SK-N-SH treated with all-trans-retinoic acid at 6 μM for 48 hours (cell line): ENCODE measurements around the gene PRPF8.

Experiments used
- ATAC-seq: fragments of 200-7000 bp; cut with Tn5 transposase; 3 replicates; pipeline ENCODE4 v1.9.1; 2020; ENCODE audit warnings: mild to moderate bottlenecking, moderate library complexity
- ARNTL ChIP-seq: fragments of 450-650 bp; formaldehyde crosslinking; IDR thresholded peaks from 2 replicates; pipeline ENCODE4 v1.5.0; 2020; ENCODE audit warnings: low read depth, mild to moderate bottlenecking, moderate library complexity, borderline replicate concordance
- BACH2 ChIP-seq: fragments of 250-450 bp; sonication (Bioruptor Pico); IDR thresholded peaks from 2 replicates; pipeline ENCODE4 v1.9.0; 2021; ENCODE audit warnings: mild to moderate bottlenecking, borderline replicate concordance
- CREB5 ChIP-seq: fragments of 250-450 bp; sonication (Bioruptor Pico); IDR thresholded peaks from 2 replicates; pipeline ENCODE4 v1.5.1; 2020; ENCODE audit warnings: low read depth, mild to moderate bottlenecking, moderate library complexity
- CSDC2 ChIP-seq: fragments of 250-450 bp; sonication (Bioruptor Pico); IDR thresholded peaks from 2 replicates; pipeline ENCODE4 v1.5.0; 2020; ENCODE audit warnings: mild to moderate bottlenecking, moderate library complexity
- ESRRG ChIP-seq: fragments of 250-450 bp; sonication (Bioruptor Pico); IDR thresholded peaks from 2 replicates; pipeline ENCODE4 v1.6.1; 2021; ENCODE audit warnings: mild to moderate bottlenecking
- GLIS3 ChIP-seq: fragments of 250-450 bp; sonication (Bioruptor Pico); IDR thresholded peaks from 2 replicates; pipeline ENCODE4 v1.5.0; 2020; ENCODE audit warnings: mild to moderate bottlenecking, moderate library complexity
- ISL1 ChIP-seq: fragments of 250-450 bp; sonication (Bioruptor Pico); IDR thresholded peaks from 2 replicates; pipeline ENCODE4 v2.1.2; 2022; ENCODE audit warnings: mild to moderate bottlenecking, moderate library complexity
- OSR1 ChIP-seq: fragments of 250-450 bp; sonication (Bioruptor Pico); IDR thresholded peaks from 2 replicates; pipeline ENCODE4 v1.8.0; 2022; ENCODE audit warnings: moderate library complexity, mild to moderate bottlenecking, inconsistent platforms
- PPARA ChIP-seq: fragments of 250-450 bp; sonication (Bioruptor Pico); IDR thresholded peaks from 2 replicates; pipeline ENCODE4 v1.5.0; 2020; ENCODE audit warnings: mild to moderate bottlenecking, borderline replicate concordance
- RARB ChIP-seq: fragments of 250-450 bp; sonication (Bioruptor Pico); IDR thresholded peaks from 2 replicates; pipeline ENCODE4 v1.8.0; 2021; ENCODE audit warnings: mild to moderate bottlenecking, moderate library complexity
- SNAI2 ChIP-seq: fragments of 250-450 bp; sonication (Bioruptor Pico); IDR thresholded peaks from 2 replicates; pipeline ENCODE4 v1.5.0; 2020; ENCODE audit warnings: mild to moderate bottlenecking, moderate library complexity
- TCF4 ChIP-seq: fragments of 250-450 bp; sonication (Bioruptor Pico); IDR thresholded peaks from 2 replicates; pipeline ENCODE4 v1.8.0; 2021; ENCODE audit warnings: mild to moderate bottlenecking, moderate library complexity, borderline replicate concordance
- TOX ChIP-seq: fragments of 250-450 bp; sonication (Bioruptor Pico); IDR thresholded peaks from 2 replicates; pipeline ENCODE4 v1.8.0; 2021; ENCODE audit warnings: mild to moderate bottlenecking, moderate library complexity, borderline replicate concordance
- TSHZ2 ChIP-seq: fragments of 250-450 bp; sonication (Bioruptor Pico); IDR thresholded peaks from 2 replicates; pipeline ENCODE4 v1.5.0; 2020; ENCODE audit warnings: mild to moderate bottlenecking, moderate library complexity
- ZC3H10 ChIP-seq: fragments of 250-450 bp; sonication (Bioruptor Pico); IDR thresholded peaks from 2 replicates; pipeline ENCODE4 v1.5.1; 2021; ENCODE audit warnings: mild to moderate bottlenecking, moderate library complexity
- ZFP3 ChIP-seq: fragments of 250-450 bp; sonication (Bioruptor Pico); IDR thresholded peaks from 2 replicates; pipeline ENCODE4 v1.5.0; 2020; ENCODE audit warnings: mild to moderate bottlenecking, moderate library complexity
- ZFP30 ChIP-seq: fragments of 450-650 bp; formaldehyde crosslinking; IDR thresholded peaks from 2 replicates; pipeline ENCODE4 v1.5.0; 2022; ENCODE audit warnings: mild to moderate bottlenecking, moderate library complexity
- ZNF565 ChIP-seq: fragments of 450-650 bp; formaldehyde crosslinking; conservative IDR thresholded peaks from 2 replicates; pipeline ENCODE4 v1.5.0; 2020; ENCODE audit warnings: low read depth, mild to moderate bottlenecking, moderate library complexity
- ZNF70 ChIP-seq: fragments of 450-650 bp; formaldehyde crosslinking; IDR thresholded peaks from 2 replicates; pipeline ENCODE4 v1.5.0; 2020; ENCODE audit warnings: mild to moderate bottlenecking, moderate library complexity
- ZNF8 ChIP-seq: fragments of 450-650 bp; formaldehyde crosslinking; IDR thresholded peaks from 2 replicates; pipeline ENCODE4 v1.5.0; 2020; ENCODE audit warnings: mild to moderate bottlenecking, moderate library complexity
- TF ChIP-seq, protein P1 (sequence below): fragments of 250-450 bp; sonication (Bioruptor Pico); IDR thresholded peaks from 2 replicates; pipeline ENCODE4 v1.8.0; 2020; ENCODE audit warnings: mild to moderate bottlenecking, moderate library complexity, borderline replicate concordance
- TF ChIP-seq, protein P2 (sequence below): fragments of 250-450 bp; sonication (Bioruptor Pico); IDR thresholded peaks from 2 replicates; pipeline ENCODE4 v1.5.1; 2021; ENCODE audit warnings: mild to moderate bottlenecking, moderate library complexity

The PRPF8 gene

DNA sequence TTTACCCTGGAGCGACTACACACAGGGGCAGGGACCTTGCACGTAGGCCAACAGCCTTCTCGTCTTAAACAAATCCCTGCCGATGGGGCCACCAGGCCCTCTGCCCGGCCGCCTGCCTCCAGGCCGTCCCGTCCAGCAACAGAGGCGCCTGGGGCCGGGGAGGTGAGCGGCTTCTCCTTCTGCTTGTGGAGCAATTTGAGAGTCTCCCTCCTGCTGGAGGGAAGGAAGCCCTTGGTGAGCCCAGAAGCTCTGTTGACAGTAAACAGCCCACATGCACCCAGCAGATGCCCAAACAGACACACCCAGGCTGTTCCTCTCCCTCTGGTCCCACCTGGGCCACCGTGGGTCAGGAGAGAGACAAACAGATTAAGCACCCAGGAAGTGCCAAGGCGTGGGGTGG is 64.2 kb downstream of the PRPF8 start:
- TF ChIP-seq ESRRG (CRISPR knock-in tag) (no peak), CREB5 (CRISPR knock-in tag) (no peak), ZFP3 (CRISPR knock-in tag) (no peak), SNAI2 (CRISPR knock-in tag) (no peak), ZNF70 (CRISPR knock-in tag) (no peak), TCF4 (no peak), CSDC2 (no peak), ZC3H10 (CRISPR knock-in tag) (no peak), BACH2 (no peak), OSR1 (no peak), RARB (CRISPR knock-in tag) (no peak), PPARA (CRISPR knock-in tag) (no peak), TOX (no peak), TSHZ2 (no peak), ISL1 (CRISPR knock-in tag) (no peak), GLIS3 (CRISPR knock-in tag) (no peak), ZFP30 (CRISPR knock-in tag) (no peak), ZNF565 (CRISPR knock-in tag) (no peak)
- TF ChIP-seq, protein P1, sequence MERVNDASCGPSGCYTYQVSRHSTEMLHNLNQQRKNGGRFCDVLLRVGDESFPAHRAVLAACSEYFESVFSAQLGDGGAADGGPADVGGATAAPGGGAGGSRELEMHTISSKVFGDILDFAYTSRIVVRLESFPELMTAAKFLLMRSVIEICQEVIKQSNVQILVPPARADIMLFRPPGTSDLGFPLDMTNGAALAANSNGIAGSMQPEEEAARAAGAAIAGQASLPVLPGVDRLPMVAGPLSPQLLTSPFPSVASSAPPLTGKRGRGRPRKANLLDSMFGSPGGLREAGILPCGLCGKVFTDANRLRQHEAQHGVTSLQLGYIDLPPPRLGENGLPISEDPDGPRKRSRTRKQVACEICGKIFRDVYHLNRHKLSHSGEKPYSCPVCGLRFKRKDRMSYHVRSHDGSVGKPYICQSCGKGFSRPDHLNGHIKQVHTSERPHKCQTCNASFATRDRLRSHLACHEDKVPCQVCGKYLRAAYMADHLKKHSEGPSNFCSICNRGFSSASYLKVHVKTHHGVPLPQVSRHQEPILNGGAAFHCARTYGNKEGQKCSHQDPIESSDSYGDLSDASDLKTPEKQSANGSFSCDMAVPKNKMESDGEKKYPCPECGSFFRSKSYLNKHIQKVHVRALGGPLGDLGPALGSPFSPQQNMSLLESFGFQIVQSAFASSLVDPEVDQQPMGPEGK (CRISPR knock-in tag): no peak
- no peak for ATAC-seq

GRCh38 chr17:1617620-1618174 is 67.0 kb downstream of the PRPF8 start:
- ATAC-seq: peak; percentile 74
- TF ChIP-seq ZC3H10 (CRISPR knock-in tag) (no peak), ZFP3 (CRISPR knock-in tag) (no peak), CREB5 (CRISPR knock-in tag) (no peak), RARB (CRISPR knock-in tag) (no peak), ZFP30 (CRISPR knock-in tag) (no peak), ARNTL (no peak), ZNF8 (CRISPR knock-in tag) (no peak), TSHZ2 (no peak), ESRRG (CRISPR knock-in tag) (no peak), GLIS3 (CRISPR knock-in tag) (no peak), ZNF70 (CRISPR knock-in tag) (no peak), CSDC2 (no peak), ISL1 (CRISPR knock-in tag) (no peak), BACH2 (no peak), OSR1 (no peak), ZNF565 (CRISPR knock-in tag) (no peak), SNAI2 (CRISPR knock-in tag) (no peak)
- TF ChIP-seq, protein P2, sequence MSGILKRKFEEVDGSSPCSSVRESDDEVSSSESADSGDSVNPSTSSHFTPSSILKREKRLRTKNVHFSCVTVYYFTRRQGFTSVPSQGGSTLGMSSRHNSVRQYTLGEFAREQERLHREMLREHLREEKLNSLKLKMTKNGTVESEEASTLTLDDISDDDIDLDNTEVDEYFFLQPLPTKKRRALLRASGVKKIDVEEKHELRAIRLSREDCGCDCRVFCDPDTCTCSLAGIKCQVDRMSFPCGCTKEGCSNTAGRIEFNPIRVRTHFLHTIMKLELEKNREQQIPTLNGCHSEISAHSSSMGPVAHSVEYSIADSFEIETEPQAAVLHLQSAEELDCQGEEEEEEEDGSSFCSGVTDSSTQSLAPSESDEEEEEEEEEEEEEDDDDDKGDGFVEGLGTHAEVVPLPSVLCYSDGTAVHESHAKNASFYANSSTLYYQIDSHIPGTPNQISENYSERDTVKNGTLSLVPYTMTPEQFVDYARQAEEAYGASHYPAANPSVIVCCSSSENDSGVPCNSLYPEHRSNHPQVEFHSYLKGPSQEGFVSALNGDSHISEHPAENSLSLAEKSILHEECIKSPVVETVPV (CRISPR knock-in tag): no peak
- TF ChIP-seq, all 23 proteins: peak for 0
